B cell (primary cell): ENCODE data around the gene MAP2K6. TPM values are rescaled to one million over a fixed set of nuclear protein-coding genes. Genes with fewer than 3 reads are reported as not detected.

Source experiments
- ATAC-seq: fragments of 200-7000 bp; cut with Tn5 transposase; one replicate; pipeline ENCODE4 v1.10.0; 2021; ENCODE audit warnings: low read depth, mild to moderate bottlenecking, moderate number of reproducible peaks, moderate library complexity
- CTCF ChIA-PET: fragments of 350-600 bp; sonication (Branson Sonifier 250); formaldehyde crosslinking; loops from one replicate; lab custom pipeline; 2021; ENCODE audit warnings: antibody characterized with exemption, inconsistent platforms; lab: Charles Lee
- POLR2A ChIA-PET: fragments of 350-600 bp; sonication (Branson Sonifier 250); formaldehyde crosslinking; loops from one replicate; lab custom pipeline; 2021; ENCODE audit warnings: antibody characterized with exemption; lab: Charles Lee
- DNase-seq: peaks from one replicate; pipeline ENCODE4 v3.0.0; 2013
- H2AFZ ChIP-seq: 2 replicates; pipeline ENCODE4 v1.6.1; 2012; ENCODE audit warnings: mild to moderate bottlenecking, low read depth, low read length; ENCODE audit not compliant: insufficient read depth, poor library complexity, severe bottlenecking
- H3K27ac ChIP-seq, 2 donors: 1 replicate in 1 of 2; 2 replicates in 1 of 2; pipeline ENCODE4 v1.5.1; 2012 to 2013; ENCODE audit warnings: low read length in 2 of 2, mild to moderate bottlenecking in 2 of 2, moderate library complexity in 1 of 2
- H3K27me3 ChIP-seq, 4 experiments: fragments of 200-600 bp in 1 of 4; sonication (generic) in 1 of 4; replicated peaks in 1 of 4; 1 replicate in 2 of 4; 2 replicates in 2 of 4; pipeline versions ENCODE4 v1.6.1 to v1.7.0; 2013 to 2016; ENCODE audit warnings: low read length in 3 of 4, mild to moderate bottlenecking in 2 of 4, mixed read lengths in 1 of 4, moderate library complexity in 1 of 4; ENCODE audit not compliant: insufficient read depth in 4 of 4, control insufficient read depth in 3 of 4; ENCODE audit errors: control extremely low read depth in 1 of 4
- H3K36me3 ChIP-seq, 2 experiments: replicated peaks in 1 of 2; 1 replicate in 1 of 2; 2 replicates in 1 of 2; pipeline versions ENCODE4 v1.6.1 to v1.7.1; 2013; ENCODE audit warnings: low read length in 1 of 2; ENCODE audit not compliant: insufficient read depth in 2 of 2, control insufficient read depth in 1 of 2; ENCODE audit errors: control extremely low read depth in 1 of 2, extremely low read depth in 1 of 2
- H3K4me1 ChIP-seq, 2 donors: fragments of 200-600 bp in 1 of 2; sonication (generic) in 1 of 2; 1 replicate in 1 of 2; 2 replicates in 1 of 2; pipeline versions ENCODE4 v1.5.1 to v1.6.1; 2013 to 2017; ENCODE audit warnings: low read length in 2 of 2; ENCODE audit not compliant: control insufficient read depth in 2 of 2, insufficient read depth in 2 of 2
- H3K4me2 ChIP-seq: replicated peaks from 2 replicates; pipeline ENCODE3; 2012; ENCODE audit warnings: mild to moderate bottlenecking, low read depth, low read length; ENCODE audit not compliant: poor library complexity, severe bottlenecking
- H3K4me3 ChIP-seq, 5 experiments: fragments of 200-600 bp in 1 of 5; sonication (generic) in 1 of 5; 1 replicate in 3 of 5; 2 replicates in 2 of 5; pipeline versions ENCODE4 v1.5.1 to v1.7.0; 2011 to 2016; ENCODE audit warnings: low read length in 4 of 5, mild to moderate bottlenecking in 4 of 5, low read depth in 2 of 5, control low read depth in 1 of 5, moderate library complexity in 1 of 5; ENCODE audit not compliant: insufficient read depth in 1 of 5; ENCODE audit errors: control extremely low read depth in 1 of 5, extremely low read depth in 1 of 5
- H3K79me2 ChIP-seq: fragments of 200-600 bp; sonication (generic); one replicate; pipeline ENCODE4 v1.6.0; 2016; ENCODE audit warnings: low read length; ENCODE audit not compliant: control insufficient read depth, insufficient read depth
- H3K9ac ChIP-seq: fragments of 200-600 bp; sonication (generic); 2 replicates; pipeline ENCODE4 v1.6.1; 2017; ENCODE audit warnings: mild to moderate bottlenecking, low read length, moderate library complexity
- H3K9me3 ChIP-seq, 3 donors: one replicate each; pipeline versions ENCODE4 v1.6.1 to v1.7.1; 2013; ENCODE audit warnings: low read length in 2 of 3; ENCODE audit not compliant: control insufficient read depth in 2 of 3, insufficient read depth in 1 of 3; ENCODE audit errors: control extremely low read depth in 1 of 3
- H4K20me1 ChIP-seq: 2 replicates; pipeline ENCODE4 v1.6.0; 2012; ENCODE audit warnings: mild to moderate bottlenecking, low read length; ENCODE audit not compliant: insufficient read depth, control insufficient read depth, poor library complexity, severe bottlenecking
- H3K27ac Mint-ChIP-seq: one replicate; pipeline ENCODE4 v1.8.0; 2021; ENCODE audit warnings: mixed read lengths
- H3K27me3 Mint-ChIP-seq: one replicate; pipeline ENCODE4 v1.8.0; 2021; ENCODE audit warnings: mixed read lengths
- H3K4me1 Mint-ChIP-seq: one replicate; pipeline ENCODE4 v1.8.0; 2021; ENCODE audit warnings: mixed read lengths
- H3K4me3 Mint-ChIP-seq: one replicate; pipeline ENCODE4 v1.8.0; 2021; ENCODE audit warnings: mixed read lengths
- H3K9me3 Mint-ChIP-seq: one replicate; pipeline ENCODE4 v1.8.0; 2022; ENCODE audit warnings: mixed read lengths; ENCODE audit not compliant: insufficient read depth
- CTCF ChIP-seq: fragments of 200-600 bp; IDR thresholded peaks from one replicate; pipeline ENCODE4 v1.8.0; 2022; ENCODE audit warnings: antibody characterized with exemption, mild to moderate bottlenecking
- EZH2 ChIP-seq: IDR thresholded peaks from 2 replicates; pipeline ENCODE4 v1.6.1; 2012; ENCODE audit warnings: borderline replicate concordance, low read depth, mild to moderate bottlenecking, moderate library complexity, low read length; ENCODE audit not compliant: insufficient read depth, poor library complexity, severe bottlenecking
- WGBS: methylation state at CpG from one replicate; pipeline ENCODE4 v1.1.5; 2013; ENCODE audit warnings: missing lambda C conversion rate; ENCODE audit not compliant: insufficient coverage; 5-methylcytosine and 5-hydroxymethylcytosine counted together
- intact Hi-C: fragments of 100-400 bp; cut with micrococcal nuclease; formaldehyde crosslinking; loops from one replicate; pipeline ENCODE4 v1.10.0; 2022
- polyA plus RNA-seq: library from polyadenylated mRNA; depleted of rRNA; stranded (reverse); fragments of >200 nt; gene quantifications from 2 replicates; pipeline ENCODE4 v1.2.3, GENCODE V29; 2012
- total RNA-seq, 2 donors: library from RNA; stranded (reverse); fragments of 120-200 nt in 1 of 2; gene quantifications; 1 replicate in 1 of 2; 2 replicates in 1 of 2; pipeline versions ENCODE4 v1.2.3 to v1.2.4, GENCODE V29; 2013 to 2022

The MAP2K6 gene
- total and polyA plus RNA-seq, 2 donors (not counting 1 experiment from before 2014, with no cell fraction given), result 2.4 to 7.7 TPM

GRCh38 chr17:69455040-69455439, 40.5 kb downstream of the MAP2K6 start:
- Mint-ChIP-seq H3K27me3 (no peaks in the 10 kb centered on the region), H3K4me3 (no peak overlapping the region), H3K27ac (no peak overlapping the region), H3K4me1 (peaks cover 30% of the 10 kb centered on the region), H3K9me3 (no peaks in the 10 kb centered on the region)
- Histone ChIP-seq H3K4me1 (peaks cover 13 to 17% of the 10 kb centered on the region in 2 donors), H2AFZ (no peak overlapping the region), H3K79me2 (peaks cover 9% of the 10 kb centered on the region), H3K4me2 (no peak overlapping the region), H4K20me1 (peaks cover 3% of the 10 kb centered on the region), H3K9me3 (peaks cover 0 to 3% (median 0%) of the 10 kb centered on the region in 3 donors), H3K9ac (no peak overlapping the region), H3K36me3 (no peaks in the 10 kb centered on the region), H3K4me3 (no peak overlapping the region), H3K27ac (no peak overlapping the region), H3K27me3 (no peaks in the 10 kb centered on the region)
- ATAC-seq, result no peak
- no peak for DNase-seq
- intact Hi-C loops, result no loop called here
- ChIA-PET POLR2A (no interaction called here), CTCF (no interaction called here)
- TF ChIP-seq CTCF (no peak), EZH2 (no peak)
- WGBS, result no CpG with 5 or more reads among the region's 1 CpG

- Histone ChIP-seq H3K27ac (no peak overlapping the region), H3K79me2 (peaks cover 6% of the 10 kb centered on the region), H3K4me1 (peaks cover 0 to 3% of the 10 kb centered on the region in 2 donors), H4K20me1 (peaks cover 3% of the 10 kb centered on the region), H3K27me3 (no peaks in the 10 kb centered on the region), H2AFZ (no peak overlapping the region), H3K4me2 (no peak overlapping the region), H3K36me3 (no peaks in the 10 kb centered on the region), H3K9me3 (peaks cover 0 to 3% (median 0%) of the 10 kb centered on the region in 3 donors), H3K9ac (no peak overlapping the region), H3K4me3 (no peak overlapping the region)
- intact Hi-C loops, result no loop called here
- Mint-ChIP-seq H3K27ac (no peak overlapping the region), H3K9me3 (no peaks in the 10 kb centered on the region), H3K4me3 (no peak overlapping the region), H3K4me1 (peaks cover 11% of the 10 kb centered on the region), H3K27me3 (no peaks in the 10 kb centered on the region)
- WGBS, result 100% methylated on average over 1 of the region's 3 CpGs
- TF ChIP-seq CTCF (no peak), EZH2 (no peak)
- ATAC-seq, result no peak
- DNase-seq, result no peak
- ChIA-PET POLR2A (no interaction called here), CTCF (no interaction called here)
Observed at GRCh38 chr17:69457603-69458002, 43.1 kb downstream of the MAP2K6 start.
